AG09309 (cell line): ENCODE results near the gene DYNC1I1.

Source experiments
- DNase-seq: peaks from one replicate; pipeline ENCODE4 v3.0.0-alpha.2; 2010; ENCODE audit warnings: low read depth
- H3K4me3 ChIP-seq: 2 replicates; pipeline ENCODE4 v1.5.1; 2011; ENCODE audit warnings: mild to moderate bottlenecking, low read depth, low read length, moderate library complexity; ENCODE audit not compliant: control insufficient read depth
- TF ChIP-seq, protein P1 (sequence below): IDR thresholded peaks from 2 replicates; pipeline ENCODE4 v1.5.1; 2011; ENCODE audit warnings: mild to moderate bottlenecking, low read depth, low read length, inconsistent platforms; ENCODE audit not compliant: insufficient read depth, control insufficient read depth; ENCODE audit errors: missing control alignments

DYNC1I1 gene

DNA sequence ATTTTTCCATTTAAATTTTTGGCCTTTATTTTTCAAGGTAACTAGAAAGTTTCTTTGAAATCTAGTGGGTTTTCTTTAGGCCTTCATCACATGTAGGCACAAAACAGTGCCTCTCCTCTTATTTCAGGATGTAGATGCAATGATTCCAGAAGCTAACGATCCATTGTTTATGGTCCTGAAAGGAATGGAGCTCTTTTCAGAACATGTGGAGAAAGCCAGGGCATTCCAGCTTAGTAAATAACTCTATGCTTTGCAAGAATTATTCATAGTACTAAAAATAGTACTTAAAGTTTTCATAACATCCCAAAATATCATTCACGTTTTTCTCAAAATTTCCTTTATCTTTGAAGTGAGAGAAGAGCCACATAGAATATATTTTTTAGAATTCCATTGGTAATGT lies 91.3 kb downstream of the DYNC1I1 start:
- DNase-seq = no peak
- H3K4me3 ChIP-seq = no peak overlapping the region
- TF ChIP-seq, protein P1, sequence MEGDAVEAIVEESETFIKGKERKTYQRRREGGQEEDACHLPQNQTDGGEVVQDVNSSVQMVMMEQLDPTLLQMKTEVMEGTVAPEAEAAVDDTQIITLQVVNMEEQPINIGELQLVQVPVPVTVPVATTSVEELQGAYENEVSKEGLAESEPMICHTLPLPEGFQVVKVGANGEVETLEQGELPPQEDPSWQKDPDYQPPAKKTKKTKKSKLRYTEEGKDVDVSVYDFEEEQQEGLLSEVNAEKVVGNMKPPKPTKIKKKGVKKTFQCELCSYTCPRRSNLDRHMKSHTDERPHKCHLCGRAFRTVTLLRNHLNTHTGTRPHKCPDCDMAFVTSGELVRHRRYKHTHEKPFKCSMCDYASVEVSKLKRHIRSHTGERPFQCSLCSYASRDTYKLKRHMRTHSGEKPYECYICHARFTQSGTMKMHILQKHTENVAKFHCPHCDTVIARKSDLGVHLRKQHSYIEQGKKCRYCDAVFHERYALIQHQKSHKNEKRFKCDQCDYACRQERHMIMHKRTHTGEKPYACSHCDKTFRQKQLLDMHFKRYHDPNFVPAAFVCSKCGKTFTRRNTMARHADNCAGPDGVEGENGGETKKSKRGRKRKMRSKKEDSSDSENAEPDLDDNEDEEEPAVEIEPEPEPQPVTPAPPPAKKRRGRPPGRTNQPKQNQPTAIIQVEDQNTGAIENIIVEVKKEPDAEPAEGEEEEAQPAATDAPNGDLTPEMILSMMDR = no peak

DNA sequence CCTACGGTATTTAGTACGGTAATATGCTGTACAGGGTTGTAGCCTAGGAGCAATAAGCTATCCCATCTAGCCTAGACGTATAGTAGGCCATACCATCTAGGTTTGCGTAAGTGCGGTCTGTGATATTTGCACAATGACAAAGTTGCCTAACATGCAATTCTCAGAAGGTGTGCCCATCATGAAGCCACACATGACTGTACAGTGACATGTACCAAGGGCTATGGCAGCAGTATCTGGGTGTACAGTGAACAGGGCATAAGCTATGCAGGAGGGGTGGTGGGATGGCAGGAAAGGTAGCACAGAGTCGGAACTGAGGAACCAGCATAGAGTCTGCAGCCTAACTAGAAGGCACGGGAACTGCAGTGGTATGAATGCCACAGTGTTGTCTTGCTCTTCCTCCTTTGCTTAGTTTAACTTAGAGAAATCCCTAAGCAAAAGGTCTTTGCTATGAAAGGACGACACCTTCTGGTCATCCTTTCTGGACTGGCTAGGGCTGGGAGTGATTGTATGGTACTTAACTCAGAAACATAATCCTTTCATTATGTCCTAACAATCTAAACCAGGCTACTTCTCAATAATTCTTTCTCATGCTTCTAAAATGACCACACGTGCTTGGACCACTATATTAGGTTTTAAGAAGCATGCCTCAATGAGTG lies 93.5 kb downstream of the DYNC1I1 start:
- TF ChIP-seq, protein P1 = peak; percentile 62
- H3K4me3 ChIP-seq = no peak overlapping the region
- peak; percentile 16 for DNase-seq

DNA sequence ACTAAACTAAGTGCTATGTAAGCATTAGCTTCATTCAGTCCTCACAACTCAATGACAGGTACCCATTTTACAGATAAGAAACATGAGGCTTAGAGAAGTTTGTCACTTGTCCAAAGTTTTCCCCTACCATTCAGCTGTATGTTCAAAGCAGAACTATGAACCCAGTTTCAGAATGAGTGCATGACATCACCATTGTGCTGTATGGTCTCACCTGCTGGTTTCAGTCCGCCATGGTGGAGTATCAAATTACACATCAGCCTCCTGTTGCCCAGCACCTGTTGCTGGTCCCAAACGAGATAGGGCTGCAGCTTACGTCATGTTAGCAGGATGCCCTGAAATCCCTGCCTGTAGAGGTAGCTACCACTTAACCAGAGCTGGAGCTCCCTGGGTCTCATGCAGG lies 95.0 kb downstream of the DYNC1I1 start:
- DNase-seq = no peak
- no peak overlapping the region for H3K4me3 ChIP-seq
- TF ChIP-seq, protein P1 = no peak

DNA sequence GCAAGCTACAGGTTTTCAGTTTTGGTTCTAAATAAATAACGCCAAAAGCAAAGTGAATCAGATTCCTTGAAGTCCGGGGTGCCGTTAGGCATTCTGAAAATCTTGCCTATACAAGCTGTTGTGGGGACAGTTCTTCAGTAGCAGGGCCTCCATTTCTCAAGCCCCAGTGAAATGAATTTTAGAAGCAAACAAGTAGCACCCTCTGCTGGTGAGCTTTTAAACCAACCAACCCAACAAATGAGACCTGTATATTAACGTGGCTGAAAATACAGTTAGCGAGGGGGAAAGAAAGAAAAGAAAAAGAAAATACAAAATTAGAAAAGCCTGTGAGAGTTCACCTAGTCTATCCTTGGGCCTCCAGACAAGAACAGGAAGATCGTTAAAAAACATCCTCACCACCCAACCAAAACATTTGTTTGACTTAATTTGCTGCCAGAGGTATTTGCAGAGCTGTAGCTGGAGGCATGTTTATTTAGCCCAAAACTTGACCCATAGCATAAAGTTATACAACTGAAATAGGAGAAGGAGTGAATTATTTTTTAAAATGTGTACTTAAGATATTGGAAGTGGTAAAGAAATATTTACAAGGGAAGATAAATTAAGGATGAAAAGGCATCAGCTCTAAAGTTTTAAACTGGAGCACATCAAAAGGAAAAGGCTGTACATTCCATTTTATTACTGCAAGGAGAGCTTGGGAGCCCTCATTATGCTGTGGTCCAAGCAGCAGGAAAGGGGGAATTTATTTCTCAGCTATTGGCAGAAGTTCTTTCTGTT lies 98.9 kb downstream of the DYNC1I1 start:
- DNase-seq = peak; percentile 5
- no peak overlapping the region for H3K4me3 ChIP-seq
- TF ChIP-seq, protein P1 = peak; percentile 64

DNA sequence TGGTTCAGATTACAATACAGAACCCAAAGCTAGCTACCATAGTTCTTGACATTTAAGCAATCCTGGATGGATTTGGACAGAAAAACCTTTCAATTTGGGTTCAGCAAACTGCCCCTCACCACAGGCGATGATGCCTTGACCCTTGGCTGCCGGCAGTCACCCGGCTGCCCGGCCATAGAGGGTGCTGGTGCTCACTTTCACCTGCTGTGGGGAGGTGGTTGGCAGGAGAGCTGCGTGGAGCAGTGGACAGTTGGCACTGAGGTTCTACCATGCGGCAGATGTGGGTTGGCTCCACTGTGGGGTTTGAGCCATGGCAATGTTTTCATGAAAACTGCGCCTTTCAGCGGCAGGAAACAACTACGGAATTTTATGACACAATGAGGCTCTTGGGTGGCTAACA lies 99.5 kb downstream of the DYNC1I1 start:
- H3K4me3 ChIP-seq = no peak overlapping the region
- TF ChIP-seq, protein P1 = no peak
- no peak for DNase-seq

DNA sequence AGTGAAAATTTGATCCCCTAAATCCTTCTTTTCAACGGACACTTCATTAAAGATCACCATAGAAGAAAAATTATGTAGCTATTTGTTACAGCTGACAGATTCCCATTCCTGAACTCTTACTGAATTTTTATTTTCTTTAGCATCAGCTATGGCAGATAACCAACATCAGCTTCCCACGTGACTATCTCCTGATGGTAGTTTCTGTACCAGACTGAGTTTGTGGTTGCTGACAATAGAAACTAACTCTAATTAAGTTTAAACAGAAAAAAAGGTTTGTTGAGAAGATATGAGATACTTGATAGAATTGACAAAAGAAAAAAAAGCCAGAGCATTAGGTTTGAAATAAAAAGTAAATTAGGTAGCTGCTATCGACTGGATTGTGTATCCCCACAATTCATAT lies 101.8 kb downstream of the DYNC1I1 start:
- H3K4me3 ChIP-seq = no peak overlapping the region
- no peak for DNase-seq
- TF ChIP-seq, protein P1 = no peak
